GM19240 (cell line): Measurements from ENCODE around the gene CBX4.
A peak's percentile ranks its signal among the peaks of the same experiment; 100 is the strongest.

ENCODE experiments used
- DNase-seq: peaks from one replicate; pipeline ENCODE4 v3.0.0; 2011; ENCODE audit warnings: low spot score; ENCODE audit not compliant: insufficient read length

The CBX4 gene

GRCh38 chr17:79790805-79791734 is 48.2 kb downstream of the CBX4 start:
- no peak for DNase-seq

DNA sequence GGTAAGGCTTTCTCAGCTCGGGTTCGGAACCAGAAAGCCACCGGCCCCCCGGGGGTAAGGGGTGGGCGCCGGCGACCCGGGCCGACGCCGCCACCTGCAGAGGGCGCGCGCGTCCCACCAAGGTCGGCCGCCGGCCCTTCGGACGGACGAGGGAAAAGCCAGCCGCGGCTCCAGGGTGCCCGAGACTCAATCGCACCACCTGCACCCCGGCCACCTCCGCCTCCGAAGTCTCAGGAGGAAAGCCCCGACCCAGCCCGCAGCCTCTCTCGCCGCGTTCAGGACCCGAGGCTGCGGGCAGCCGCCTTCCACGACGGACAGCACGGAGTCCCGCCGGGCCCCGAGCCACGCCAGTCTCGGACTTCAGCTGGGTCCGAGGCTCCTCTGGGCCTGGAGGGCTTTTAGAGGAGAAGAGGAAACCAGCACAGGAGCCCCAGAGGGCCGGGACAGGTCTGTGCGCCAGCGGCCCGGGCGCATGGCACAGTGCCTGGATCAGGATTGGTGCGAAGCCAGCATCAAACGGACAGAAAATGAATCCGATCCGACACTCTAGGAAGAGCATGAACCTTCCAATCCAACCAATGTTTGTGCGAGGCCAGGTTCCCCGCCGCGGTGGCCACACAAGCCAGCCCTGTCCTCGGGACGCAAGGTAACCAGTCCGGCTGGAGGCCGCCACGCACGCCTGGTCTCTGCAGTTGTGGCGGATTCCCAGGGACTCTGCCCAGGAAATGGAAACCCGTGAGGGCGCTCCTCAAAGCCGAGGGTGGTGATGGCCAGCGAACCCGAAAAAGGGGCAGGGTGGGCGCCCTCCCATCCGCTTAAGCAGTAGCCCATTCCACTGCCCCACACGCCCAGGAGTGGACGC is 49.1 kb downstream of the CBX4 start:
- DNase-seq = peak; percentile 75

DNA sequence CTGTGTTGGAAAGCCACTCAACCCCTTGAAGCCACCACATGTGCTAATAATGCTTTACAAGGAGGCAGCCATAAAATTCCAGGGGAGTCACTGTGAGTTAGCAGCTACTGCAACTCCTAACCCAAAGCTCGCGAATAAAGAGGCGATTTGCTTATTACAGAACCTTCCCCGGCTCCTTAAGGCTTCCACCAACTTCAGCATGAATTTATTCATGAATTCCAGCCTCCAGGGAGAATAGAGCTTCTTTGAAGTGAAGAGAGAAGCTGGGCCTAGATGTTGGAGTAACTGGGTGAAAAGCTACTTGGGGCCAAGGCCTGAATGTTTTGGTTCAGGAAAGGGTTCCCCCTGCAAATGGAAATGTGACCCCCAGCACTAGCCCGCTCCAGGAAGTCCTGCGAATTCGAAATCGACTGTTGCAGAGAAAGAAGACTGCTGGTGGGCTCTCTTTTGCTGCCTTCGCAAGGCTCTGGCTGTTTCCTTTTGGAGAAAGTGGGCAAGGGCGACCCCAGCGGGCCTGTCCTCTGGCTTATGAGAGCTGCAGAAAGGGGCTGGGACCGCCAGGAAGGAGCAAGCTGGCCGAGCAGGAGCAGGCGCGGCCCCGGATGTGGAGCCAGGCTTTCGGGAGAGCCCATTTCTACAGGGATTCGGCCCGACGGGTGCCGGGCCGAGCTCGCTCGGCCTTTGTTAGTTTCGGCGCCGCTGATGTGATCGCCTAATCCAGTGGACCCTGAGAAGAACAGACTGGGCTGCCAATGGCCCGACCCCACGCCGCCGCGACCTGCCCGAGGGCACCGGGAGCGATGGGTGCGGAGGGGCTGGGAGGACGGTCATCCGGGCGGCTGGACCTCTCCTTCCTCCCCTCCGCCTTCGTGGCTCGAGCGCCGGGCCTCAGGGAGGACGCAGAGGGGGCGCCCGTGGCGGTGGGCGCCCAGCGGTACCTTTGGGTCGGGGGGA is 50.0 kb downstream of the CBX4 start:
- DNase-seq = no peak

DNA sequence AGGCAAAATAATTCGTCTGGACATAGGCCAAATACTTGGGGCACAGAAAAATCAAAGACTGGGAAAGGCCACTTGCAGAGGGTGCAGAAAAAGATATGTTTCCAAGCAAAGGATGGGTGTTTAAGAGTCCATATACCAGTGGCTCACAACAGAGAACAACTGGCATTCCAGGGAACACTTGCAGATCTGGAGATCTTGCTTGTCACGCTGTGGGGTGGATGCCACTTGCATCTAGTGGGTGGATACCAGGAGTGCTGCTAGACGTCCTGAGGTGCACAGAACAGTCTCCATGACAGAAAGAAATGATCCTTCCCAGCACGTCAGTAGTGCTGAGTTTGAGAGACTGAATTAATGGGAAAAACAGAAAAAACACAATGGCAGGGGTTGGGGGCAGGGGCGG is 50.8 kb downstream of the CBX4 start:
- DNase-seq = no peak

DNA sequence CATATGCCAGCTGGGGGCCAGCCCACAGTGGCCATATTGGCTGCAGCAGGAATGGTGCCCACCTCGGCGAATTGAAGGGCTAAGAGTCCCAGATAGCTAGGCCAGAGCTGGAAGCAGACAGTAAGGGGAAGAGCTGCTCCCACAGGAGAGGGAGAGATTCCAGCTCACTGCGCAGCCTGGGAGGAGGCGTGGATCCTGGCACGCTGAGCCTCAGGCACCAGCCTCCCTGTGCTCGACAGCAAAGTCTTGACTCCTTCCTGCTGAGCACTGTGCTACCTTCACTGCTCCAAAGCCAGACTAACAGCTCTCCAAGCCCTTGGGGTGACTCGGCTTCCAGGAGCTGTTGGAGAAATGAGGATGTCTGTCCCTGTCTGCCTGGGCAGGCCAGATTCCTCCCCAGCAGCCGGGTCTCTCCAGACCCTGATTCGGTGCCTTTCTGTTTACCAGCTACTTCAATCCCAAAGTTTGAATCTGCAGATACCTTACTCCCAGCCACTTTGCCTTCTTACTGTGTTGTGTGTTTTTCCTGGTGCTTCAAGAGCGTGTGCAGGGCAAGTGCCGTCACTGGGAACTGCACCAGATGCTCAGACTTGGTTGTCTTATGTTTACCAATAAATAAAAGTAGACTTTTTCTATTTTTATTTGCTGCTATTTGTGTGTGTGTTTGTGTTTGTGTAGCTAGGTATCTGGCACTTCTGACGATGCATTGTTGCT is 52.2 kb downstream of the CBX4 start:
- DNase-seq = no peak

GRCh38 chr17:79785900-79786810 is 53.1 kb downstream of the CBX4 start:
- DNase-seq = no peak

- no peak for DNase-seq
Observed at GRCh38 chr17:79785017-79785899, 54.0 kb downstream of the CBX4 start.

GRCh38 chr17:79784353-79785016 is 54.8 kb downstream of the CBX4 start:
- DNase-seq = no peak

DNA sequence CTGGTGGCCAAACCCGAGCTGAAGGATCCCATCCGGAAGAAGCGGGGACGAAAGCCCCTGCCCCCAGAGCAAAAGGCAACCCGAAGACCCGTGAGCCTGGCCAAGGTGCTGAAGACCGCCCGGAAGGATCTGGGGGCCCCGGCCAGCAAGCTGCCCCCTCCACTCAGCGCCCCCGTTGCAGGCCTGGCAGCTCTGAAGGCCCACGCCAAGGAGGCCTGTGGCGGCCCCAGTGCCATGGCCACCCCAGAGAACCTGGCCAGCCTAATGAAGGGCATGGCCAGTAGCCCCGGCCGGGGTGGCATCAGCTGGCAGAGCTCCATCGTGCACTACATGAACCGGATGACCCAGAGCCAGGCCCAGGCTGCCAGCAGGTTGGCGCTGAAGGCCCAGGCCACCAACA is 55.3 kb downstream of the CBX4 start:
- DNase-seq = no peak
